ENCODE results near the gene OXLD1. TPM values are rescaled to one million over a fixed set of nuclear protein-coding genes. Genes with fewer than 3 reads are reported as not detected.

The OXLD1 gene
- total RNA-seq, 6 experiments from 2014 or later = 8.3 to 24.3 (median 14.6) TPM

- Histone ChIP-seq H3K36me3 (peaks cover 0 to 73% (median 14%) of the 10 kb centered on the region in 4 donors), H3K27ac (no peak overlapping the region), H3K4me1 (no peaks in the 10 kb centered on the region), H3K27me3 (no peaks in the 10 kb centered on the region), H3K4me3 (no peak overlapping the region), H3K9me3 (no peaks in the 10 kb centered on the region)
- ATAC-seq = no peak
- TF ChIP-seq CTCF (IDR thresholded peaks at IDR 0.05) = no peak
- no peak for TF ChIP-seq POLR2A (IDR thresholded peaks at IDR 0.05)
- WGBS (ENCODE audit: insufficient coverage, low coverage, low lambda C conversion rate, missing lambda C conversion rate) = 78% methylated on average over 5 of the region's 19 CpGs
- DNase-seq = no peak
- intact Hi-C loops (cut with DNase I) = no loop called here
Measured at GRCh38 chr17:81694810-81695209, 28.4 kb upstream of the OXLD1 start.

- Histone ChIP-seq H3K36me3 (peaks cover 0 to 80% (median 14%) of the 10 kb centered on the region in 4 donors), H3K4me3 (no peak overlapping the region), H3K4me1 (no peaks in the 10 kb centered on the region), H3K27me3 (no peaks in the 10 kb centered on the region), H3K27ac (no peak overlapping the region), H3K9me3 (no peaks in the 10 kb centered on the region)
- no peak for TF ChIP-seq CTCF (IDR thresholded peaks at IDR 0.05)
- TF ChIP-seq POLR2A (IDR thresholded peaks at IDR 0.05) = no peak
- intact Hi-C loops (cut with DNase I) = no loop called here
- DNase-seq = no peak
- no CpG with 5 or more reads among the region's 35 CpGs for WGBS (ENCODE audit: insufficient coverage, low coverage, low lambda C conversion rate, missing lambda C conversion rate)
- no peak for ATAC-seq
Measured at GRCh38 chr17:81693509-81694210, 27.3 kb upstream of the OXLD1 start.

GRCh38 chr17:81691608-81692007 lies 25.2 kb upstream of the OXLD1 start:
- intact Hi-C loops (cut with DNase I) = no loop called here
- peaks cover 0 to 77% (median 19%) of the 10 kb centered on the region in 4 donors for H3K36me3 ChIP-seq
- ATAC-seq (no peak), DNase-seq (no peak)
- no peaks in the 10 kb centered on the region for H3K4me1 ChIP-seq
- no peaks in the 10 kb centered on the region for H3K27me3 ChIP-seq
- H3K9me3 ChIP-seq = no peaks in the 10 kb centered on the region
- WGBS (ENCODE audit: insufficient coverage, low coverage, low lambda C conversion rate, missing lambda C conversion rate) = 97% methylated on average over 12 of the region's 20 CpGs
- no peak overlapping the region for H3K27ac ChIP-seq
- H3K4me3 ChIP-seq = no peak overlapping the region
- TF ChIP-seq POLR2A (IDR thresholded peaks at IDR 0.05) (no peak), CTCF (IDR thresholded peaks at IDR 0.05) (no peak)

- intact Hi-C loops (cut with DNase I) = no loop called here
- 87% methylated on average over 5 of the region's 18 CpGs for WGBS (ENCODE audit: insufficient coverage, low coverage, low lambda C conversion rate, missing lambda C conversion rate)
- Histone ChIP-seq H3K9me3 (no peaks in the 10 kb centered on the region), H3K27me3 (no peaks in the 10 kb centered on the region), H3K4me1 (no peaks in the 10 kb centered on the region), H3K4me3 (no peak overlapping the region), H3K27ac (no peak overlapping the region), H3K36me3 (peaks cover 0 to 77% (median 20%) of the 10 kb centered on the region in 4 donors)
- DNase-seq (no peak), ATAC-seq (no peak)
- no peak for TF ChIP-seq POLR2A (IDR thresholded peaks at IDR 0.05)
- TF ChIP-seq CTCF (IDR thresholded peaks at IDR 0.05) = no peak
Measured at GRCh38 chr17:81691196-81691595, 24.8 kb upstream of the OXLD1 start.

Data from right lobe of liver (tissue), 6 donors.